GM13976 (cell line): ENCODE results near the gene OR52E8.

ENCODE experiments used
- DNase-seq: peaks from one replicate; pipeline ENCODE4 v3.0.0; 2012; ENCODE audit warnings: low spot score
- CTCF ChIP-seq: IDR thresholded peaks from 2 replicates; pipeline ENCODE4 v1.5.1; 2012; ENCODE audit warnings: borderline replicate concordance, mild to moderate bottlenecking; ENCODE audit not compliant: insufficient read depth; ENCODE audit errors: extremely low read depth, missing control alignments, control extremely low read depth
- in situ Hi-C: fragments of 300-500 bp; cut with MboI; formaldehyde crosslinking; loops from one replicate; pipeline ENCODE4 v1.12.0; 2022; ENCODE audit warnings: low sequenced_read_pairs, mixed read lengths, inconsistent platforms; ENCODE audit not compliant: unreplicated experiment

Gene OR52E8

GRCh38 chr11:5857590-5857989, at the start of gene OR52E8:
Gene OR52E8 (minus strand): TSS chr11:5857690. CDS start chr11:5857690, 0 bp downstream.
- TF ChIP-seq CTCF, result no peak
- in situ Hi-C loops, result no loop called here
- no peak for DNase-seq

GRCh38 chr11:5899534-5899933, 42.0 kb upstream of the OR52E8 start:
- in situ Hi-C loops, result no loop called here
- no peak for DNase-seq
- TF ChIP-seq CTCF, result no peak

- TF ChIP-seq CTCF, result no peak
- in situ Hi-C loops, result no loop called here
- no peak for DNase-seq
Observed at GRCh38 chr11:5892908-5893307, 35.4 kb upstream of the OR52E8 start, which contains the start of gene OR52E5. Gene OR52E5 (plus strand): TSS chr11:5893208. CDS start chr11:5900777, 7,569 bp downstream.

GRCh38 chr11:5891216-5891800, 33.8 kb upstream of the OR52E8 start:
- no peak for DNase-seq
- in situ Hi-C loops, result no loop called here
- no peak for TF ChIP-seq CTCF

- in situ Hi-C loops, result no loop called here
- TF ChIP-seq CTCF, result no peak
- no peak for DNase-seq
Observed at GRCh38 chr11:5887661-5888060, 30.2 kb upstream of the OR52E8 start.

- no peak for TF ChIP-seq CTCF
- no peak for DNase-seq
- in situ Hi-C loops, result no loop called here
Observed at GRCh38 chr11:5887172-5887571, 29.7 kb upstream of the OR52E8 start.
